Measurements from ENCODE around the gene PPIL3.
"Not testable (repeated sequence)": the region's sequence is repeated elsewhere in the genome, so short reads cannot be mapped to it uniquely, and the experiment has no call there.

Gene PPIL3

DNA sequence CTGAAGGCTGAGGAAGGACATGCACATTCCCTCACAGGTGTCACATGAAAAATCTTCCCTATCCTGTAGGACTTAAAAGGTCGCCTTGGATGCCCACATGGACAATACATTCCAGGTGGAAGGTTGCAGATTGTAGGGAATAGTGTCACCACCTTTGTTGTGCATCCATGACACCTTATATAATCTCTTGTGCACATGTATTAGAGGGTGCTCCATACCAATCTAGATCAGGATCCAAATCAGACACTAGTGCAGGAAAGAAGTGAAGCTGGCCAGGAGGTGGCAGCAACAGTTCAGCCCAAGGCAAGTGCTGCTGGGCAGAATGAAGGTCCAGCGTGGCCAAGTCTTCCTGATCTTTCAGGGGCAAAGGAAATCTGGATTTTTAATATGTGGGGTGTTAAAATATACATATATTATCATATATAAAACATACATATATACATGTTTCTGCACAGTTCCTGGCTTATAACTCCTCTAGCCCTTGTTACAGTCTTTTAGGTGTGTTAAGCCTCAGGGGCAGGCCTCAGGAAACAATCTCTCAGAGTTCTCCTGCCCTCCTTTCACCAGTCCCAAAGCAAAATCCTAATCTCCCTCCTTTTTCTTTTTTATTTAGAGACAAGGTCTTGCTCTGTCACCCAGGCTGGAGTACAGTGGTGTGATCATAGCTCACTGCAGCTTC lies 16.9 kb upstream of the PPIL3 start:
- TF ChIP-seq, protein P1, sequence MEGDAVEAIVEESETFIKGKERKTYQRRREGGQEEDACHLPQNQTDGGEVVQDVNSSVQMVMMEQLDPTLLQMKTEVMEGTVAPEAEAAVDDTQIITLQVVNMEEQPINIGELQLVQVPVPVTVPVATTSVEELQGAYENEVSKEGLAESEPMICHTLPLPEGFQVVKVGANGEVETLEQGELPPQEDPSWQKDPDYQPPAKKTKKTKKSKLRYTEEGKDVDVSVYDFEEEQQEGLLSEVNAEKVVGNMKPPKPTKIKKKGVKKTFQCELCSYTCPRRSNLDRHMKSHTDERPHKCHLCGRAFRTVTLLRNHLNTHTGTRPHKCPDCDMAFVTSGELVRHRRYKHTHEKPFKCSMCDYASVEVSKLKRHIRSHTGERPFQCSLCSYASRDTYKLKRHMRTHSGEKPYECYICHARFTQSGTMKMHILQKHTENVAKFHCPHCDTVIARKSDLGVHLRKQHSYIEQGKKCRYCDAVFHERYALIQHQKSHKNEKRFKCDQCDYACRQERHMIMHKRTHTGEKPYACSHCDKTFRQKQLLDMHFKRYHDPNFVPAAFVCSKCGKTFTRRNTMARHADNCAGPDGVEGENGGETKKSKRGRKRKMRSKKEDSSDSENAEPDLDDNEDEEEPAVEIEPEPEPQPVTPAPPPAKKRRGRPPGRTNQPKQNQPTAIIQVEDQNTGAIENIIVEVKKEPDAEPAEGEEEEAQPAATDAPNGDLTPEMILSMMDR (conservative IDR thresholded peaks at IDR 0.05): peak; percentile 83
- TF ChIP-seq ZFX (IDR thresholded peaks at IDR 0.05): no peak
- H3K27ac ChIP-seq: no peak overlapping the region

GRCh38 chr2:200901459-200902072 lies 12.7 kb upstream of the PPIL3 start:
- TF ChIP-seq ZFX (IDR thresholded peaks at IDR 0.05): no peak
- TF ChIP-seq, protein P1 (conservative IDR thresholded peaks at IDR 0.05): peak; percentile 83

GRCh38 chr2:200899482-200899881 lies 10.6 kb upstream of the PPIL3 start:
- no peak for TF ChIP-seq ZFX (IDR thresholded peaks at IDR 0.05)
- TF ChIP-seq, protein P1 (conservative IDR thresholded peaks at IDR 0.05): no peak
- no peak overlapping the region for H3K27ac ChIP-seq

More at GRCh38 chr2:200901459-200902072, 12.7 kb upstream of the PPIL3 start:
- no peak overlapping the region for H3K27ac ChIP-seq

- not testable (repeated sequence) for H3K27ac ChIP-seq
These were observed 7.1 kb downstream of the PPIL3 start for GRCh38 chr2:200881715-200882249.

GRCh38 chr2:200878289-200878880 lies 10.5 kb downstream of the PPIL3 start:
- H3K27ac ChIP-seq: no peak overlapping the region
- TF ChIP-seq, protein P1 (conservative IDR thresholded peaks at IDR 0.05): no peak
- no peak for TF ChIP-seq ZFX (IDR thresholded peaks at IDR 0.05)

DNA sequence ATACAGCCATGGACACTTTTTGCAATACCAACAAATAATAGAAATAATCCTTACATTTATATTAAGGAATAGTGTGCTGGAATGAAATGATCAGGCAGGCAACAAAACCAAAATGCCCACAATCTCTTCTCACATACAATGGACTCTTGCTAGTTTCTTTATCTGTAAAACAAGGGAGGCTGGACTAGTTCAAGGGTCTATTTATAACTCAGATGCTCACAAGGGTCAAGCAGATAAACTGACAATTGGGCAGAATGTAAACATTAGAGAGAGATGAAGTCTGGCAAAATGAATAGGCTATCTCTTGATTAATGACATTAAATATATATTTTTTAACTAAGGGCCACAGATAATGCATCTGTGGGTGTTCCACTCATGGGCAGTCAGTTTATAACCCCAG lies 11.4 kb downstream of the PPIL3 start:
- H3K27ac ChIP-seq: no peak overlapping the region
- no peak for TF ChIP-seq ZFX (IDR thresholded peaks at IDR 0.05)

GRCh38 chr2:200873560-200873959 lies 15.3 kb downstream of the PPIL3 start:
- TF ChIP-seq ZFX (IDR thresholded peaks at IDR 0.05): no peak
- TF ChIP-seq, protein P1 (conservative IDR thresholded peaks at IDR 0.05): no peak
- no peak overlapping the region for H3K27ac ChIP-seq

DNA sequence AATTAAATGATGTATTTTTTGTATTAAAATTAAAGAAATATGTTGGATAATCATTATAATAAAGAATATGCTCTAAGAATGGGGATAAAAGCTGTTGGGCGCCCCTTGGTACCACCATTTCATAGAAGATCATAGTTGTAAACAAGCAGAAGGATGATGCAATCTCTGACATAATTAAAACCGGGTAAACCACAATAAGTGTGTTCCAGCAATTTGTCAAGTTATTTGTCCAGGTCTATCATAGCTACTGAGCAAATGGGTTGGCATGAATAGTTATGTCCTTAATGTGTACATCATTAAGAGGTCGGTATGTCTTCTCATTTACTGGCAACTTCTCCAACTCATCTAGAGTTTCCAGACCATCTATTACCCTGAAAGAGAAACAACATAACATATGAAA lies 17.7 kb downstream of the PPIL3 start:
- TF ChIP-seq, protein P1 (conservative IDR thresholded peaks at IDR 0.05): no peak
- no peak for TF ChIP-seq ZFX (IDR thresholded peaks at IDR 0.05)
- H3K27ac ChIP-seq: no peak overlapping the region

Data from C4-2B (cell line).